T-helper 2 cell treated with Interferon-gamma antibody and Interleukin-4, amounts not matched to agents 100 ng/mL and 5 ng/mL, for 36 hours (primary cell): ENCODE measurements around the gene LRP6. TPM values are rescaled to one million over a fixed set of nuclear protein-coding genes. Genes with fewer than 3 reads are reported as not detected.
"Not testable (repeated sequence)": the region's sequence is repeated elsewhere in the genome, so short reads cannot be mapped to it uniquely, and the experiment has no call there.

Experiments used
- intact Hi-C: fragments of 100-400 bp; cut with micrococcal nuclease; formaldehyde crosslinking; loops from one replicate; pipeline ENCODE4 v1.15.1; 2023
- total RNA-seq: library from RNA; stranded (reverse); gene quantifications from 2 replicates; pipeline ENCODE4 v1.2.3, GENCODE V29; 2022

Gene LRP6
- total RNA-seq, 1 donor from 2014 or later = 0.16 TPM

GRCh38 chr12:12123036-12123604, 143.7 kb downstream of the LRP6 start:
- intact Hi-C loops = no loop called here

- intact Hi-C loops = no loop called here
These were observed 145.8 kb downstream of the LRP6 start for GRCh38 chr12:12121061-12121460.

- intact Hi-C loops = no loop called here
These were observed 150.2 kb downstream of the LRP6 start for GRCh38 chr12:12116677-12117076.

- intact Hi-C loops = no loop called here
These were observed 151.3 kb downstream of the LRP6 start for GRCh38 chr12:12115514-12115913.

GRCh38 chr12:12110923-12111555, 155.8 kb downstream of the LRP6 start:
- intact Hi-C loops = not testable (repeated sequence)

- intact Hi-C loops = no loop called here
These were observed 158.3 kb downstream of the LRP6 start for GRCh38 chr12:12108441-12109058.

- intact Hi-C loops = no loop called here
These were observed 159.2 kb downstream of the LRP6 start for GRCh38 chr12:12107678-12108077.

- intact Hi-C loops = no loop called here
These were observed 167.7 kb downstream of the LRP6 start for GRCh38 chr12:12099102-12099501.

GRCh38 chr12:12098691-12099015, 168.2 kb downstream of the LRP6 start:
- intact Hi-C loops = no loop called here

GRCh38 chr12:12097891-12098690, 168.8 kb downstream of the LRP6 start:
- intact Hi-C loops = no loop called here

GRCh38 chr12:12095021-12095420, 171.8 kb downstream of the LRP6 start:
- intact Hi-C loops = no loop called here

- intact Hi-C loops = no loop called here
These were observed 172.4 kb downstream of the LRP6 start for GRCh38 chr12:12094481-12094880.

- intact Hi-C loops = no loop called here
These were observed 174.7 kb downstream of the LRP6 start for GRCh38 chr12:12091977-12092663.

- intact Hi-C loops = no loop called here
These were observed 175.8 kb downstream of the LRP6 start for GRCh38 chr12:12091071-12091470.

GRCh38 chr12:12088761-12089160, 178.1 kb downstream of the LRP6 start:
- intact Hi-C loops = no loop called here

- intact Hi-C loops = no loop called here
These were observed 178.7 kb downstream of the LRP6 start for GRCh38 chr12:12088147-12088546.

GRCh38 chr12:12087693-12088034, 179.2 kb downstream of the LRP6 start:
- intact Hi-C loops = no loop called here

- intact Hi-C loops = no loop called here
These were observed 179.7 kb downstream of the LRP6 start for GRCh38 chr12:12086973-12087692.

- intact Hi-C loops = no loop called here
These were observed 180.5 kb downstream of the LRP6 start for GRCh38 chr12:12086362-12086761.

GRCh38 chr12:12083688-12084087, 183.2 kb downstream of the LRP6 start:
- intact Hi-C loops = loop anchor here (5.0 kb wide), 1 partner anchor 244 kb away; no protein-coding TSS in a partner anchor
